Colonic mucosa (tissue), 4 donors: ENCODE measurements around the gene PRAMEF18. TPM values are rescaled to one million over a fixed set of nuclear protein-coding genes. Genes with fewer than 3 reads are reported as not detected.
"Not testable (repeated sequence)": the region's sequence is repeated elsewhere in the genome, so short reads cannot be mapped to it uniquely, and the experiment has no call there.

ENCODE experiments used
- DNase-seq: peaks from one replicate; pipeline ENCODE4 v3.0.0-alpha.2; 2020
- H3K27ac ChIP-seq: fragments of 200-600 bp; one replicate; pipeline ENCODE4 v1.8.0; 2021
- H3K27me3 ChIP-seq: fragments of 200-600 bp; one replicate; pipeline ENCODE4 v1.8.0; 2021
- H3K36me3 ChIP-seq: fragments of 200-600 bp; one replicate; pipeline ENCODE4 v1.8.0; 2021
- H3K4me1 ChIP-seq: fragments of 200-600 bp; one replicate; pipeline ENCODE4 v1.8.0; 2021; ENCODE audit warnings: mild to moderate bottlenecking
- H3K4me3 ChIP-seq: fragments of 200-600 bp; one replicate; pipeline ENCODE4 v1.8.0; 2021
- H3K9ac ChIP-seq, 2 donors: one replicate each; pipeline ENCODE4 v1.7.0; 2013; ENCODE audit warnings: control low read depth in 2 of 2, low read depth in 2 of 2, low read length in 2 of 2
- H3K9me3 ChIP-seq: fragments of 200-600 bp; one replicate; pipeline ENCODE4 v1.8.0; 2021
- intact Hi-C: fragments of 100-400 bp; cut with DNase I; formaldehyde crosslinking; loops from one replicate; pipeline ENCODE4 v1.14.1; 2022
- total RNA-seq, 2 donors: library from RNA; stranded (reverse); fragmentation: NEBNext Ultra II Directional in 1 of 2; extraction: Animal tissue kit (Norgen Biotek cat#: 25700) in 1 of 2; gene quantifications; one replicate each; pipeline ENCODE4 v1.2.1, GENCODE V29; 2021
- donor health status: healthy.
- donor health status: DM: no; HTN: no; CAD: no.
- donor health status: DM: no; HTN: no; CAD: no.

Gene PRAMEF18, protein sequence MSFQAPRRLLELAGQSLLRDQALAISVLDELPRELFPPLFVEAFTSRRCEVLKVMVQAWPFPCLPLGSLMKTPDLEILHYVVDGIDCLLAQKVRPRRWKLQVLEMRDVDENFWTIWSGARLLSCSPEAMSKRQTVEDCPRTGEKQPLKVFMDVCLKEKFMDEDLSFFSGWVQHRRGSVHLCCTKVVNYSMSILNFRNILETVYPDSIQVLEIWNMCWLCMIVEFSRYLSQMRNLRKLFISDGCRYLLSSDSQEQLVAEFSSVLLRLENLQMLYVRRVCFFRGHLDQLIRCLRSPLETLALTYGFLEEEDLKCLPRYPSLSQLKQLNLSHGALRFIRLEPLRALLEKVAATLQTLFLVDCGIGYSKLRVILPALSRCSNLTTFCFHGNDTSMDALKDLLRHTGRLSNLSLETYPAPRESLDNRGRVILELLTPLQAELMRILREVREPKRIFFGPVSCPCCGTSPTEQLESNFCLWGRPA
- total RNA-seq, result not detected

DNA sequence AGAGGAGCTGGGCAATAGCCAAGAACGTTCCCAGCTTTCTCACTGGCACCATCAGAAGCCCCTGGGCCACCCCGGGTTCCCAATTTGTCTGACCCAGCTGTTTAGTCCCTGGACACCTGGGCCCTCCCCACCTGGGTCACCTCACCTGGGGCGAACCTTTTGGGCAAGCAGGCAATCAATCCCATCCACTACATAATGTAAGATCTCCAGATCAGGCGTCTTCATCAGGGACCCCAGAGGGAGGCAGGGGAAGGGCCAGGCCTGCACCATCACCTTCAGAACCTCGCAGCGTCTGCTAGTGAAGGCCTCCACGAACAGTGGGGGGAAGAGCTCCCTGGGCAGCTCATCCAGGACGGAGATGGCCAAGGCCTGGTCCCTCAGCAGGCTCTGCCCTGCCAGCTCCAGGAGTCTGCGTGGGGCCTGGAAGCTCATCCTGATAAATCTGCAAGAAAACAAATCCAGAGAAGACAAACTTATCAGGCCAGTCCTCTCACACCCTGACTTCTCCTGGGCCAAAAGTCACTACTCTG is at the start of gene PRAMEF18:
Gene PRAMEF18, minus strand, starts transcription at position 480 of the 530 bp plus-strand sequence. Its CDS starts 48 bp downstream, at position 432.
- H3K4me1 ChIP-seq, H3K27me3 ChIP-seq, H3K4me3 ChIP-seq, H3K36me3 ChIP-seq, intact Hi-C loops, H3K9me3 ChIP-seq, H3K27ac ChIP-seq, H3K9ac ChIP-seq, DNase-seq: not testable (repeated sequence)

DNA sequence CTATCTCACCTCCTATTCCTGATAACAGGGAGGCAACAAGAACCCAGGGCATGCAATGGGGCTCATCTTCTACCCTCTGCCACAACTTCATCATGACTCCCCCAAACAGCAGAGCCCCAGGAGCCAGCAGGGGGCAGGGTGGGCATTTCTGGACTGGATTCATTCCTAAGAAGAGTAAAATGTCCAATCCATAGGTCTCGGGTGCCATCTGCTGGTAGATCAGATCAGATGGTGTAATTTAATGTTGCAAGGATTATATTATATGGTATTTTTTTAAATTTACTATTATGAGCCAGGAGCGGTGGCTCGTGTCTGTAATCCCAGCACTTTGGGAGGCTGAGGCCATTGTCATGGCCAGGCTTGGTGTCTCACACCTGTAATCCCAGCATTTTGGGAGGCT is 39.2 kb upstream of the PRAMEF18 start:
- H3K4me3 ChIP-seq, H3K9me3 ChIP-seq, intact Hi-C loops, H3K9ac ChIP-seq, H3K36me3 ChIP-seq, H3K27me3 ChIP-seq, H3K4me1 ChIP-seq, H3K27ac ChIP-seq, DNase-seq: not testable (repeated sequence)

GRCh38 chr1:13253898-13254297 is 27.9 kb upstream of the PRAMEF18 start, which contains the start of gene PRAMEF5:
TSS of gene PRAMEF5 (plus strand) at chr1:13254198. CDS start at chr1:13259269, 5,071 bp downstream.
- H3K4me1 ChIP-seq, DNase-seq, intact Hi-C loops, H3K9me3 ChIP-seq, H3K4me3 ChIP-seq, H3K9ac ChIP-seq, H3K27me3 ChIP-seq, H3K36me3 ChIP-seq, H3K27ac ChIP-seq: not testable (repeated sequence)

GRCh38 chr1:13247122-13247521 is 21.2 kb upstream of the PRAMEF18 start:
- H3K27me3 ChIP-seq, H3K9ac ChIP-seq, H3K4me1 ChIP-seq, intact Hi-C loops, DNase-seq, H3K27ac ChIP-seq, H3K9me3 ChIP-seq, H3K4me3 ChIP-seq, H3K36me3 ChIP-seq: not testable (repeated sequence)

DNA sequence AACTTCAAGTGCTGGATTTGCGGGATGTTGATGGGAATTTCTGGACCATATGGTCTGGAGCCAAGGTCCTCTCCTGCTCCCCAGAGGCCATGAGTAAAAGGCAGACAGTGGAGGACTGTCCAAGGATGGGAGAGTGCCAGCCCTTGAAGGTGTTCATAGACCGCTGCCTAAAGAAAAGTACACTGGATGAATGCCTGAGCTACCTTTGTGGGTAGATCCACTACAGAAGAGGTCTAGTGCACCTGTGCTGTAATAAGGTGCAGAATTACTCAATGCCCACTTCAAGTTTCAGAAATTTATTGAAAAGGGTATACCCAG is 20.6 kb upstream of the PRAMEF18 start:
- not testable (repeated sequence) for H3K27ac ChIP-seq

DNA sequence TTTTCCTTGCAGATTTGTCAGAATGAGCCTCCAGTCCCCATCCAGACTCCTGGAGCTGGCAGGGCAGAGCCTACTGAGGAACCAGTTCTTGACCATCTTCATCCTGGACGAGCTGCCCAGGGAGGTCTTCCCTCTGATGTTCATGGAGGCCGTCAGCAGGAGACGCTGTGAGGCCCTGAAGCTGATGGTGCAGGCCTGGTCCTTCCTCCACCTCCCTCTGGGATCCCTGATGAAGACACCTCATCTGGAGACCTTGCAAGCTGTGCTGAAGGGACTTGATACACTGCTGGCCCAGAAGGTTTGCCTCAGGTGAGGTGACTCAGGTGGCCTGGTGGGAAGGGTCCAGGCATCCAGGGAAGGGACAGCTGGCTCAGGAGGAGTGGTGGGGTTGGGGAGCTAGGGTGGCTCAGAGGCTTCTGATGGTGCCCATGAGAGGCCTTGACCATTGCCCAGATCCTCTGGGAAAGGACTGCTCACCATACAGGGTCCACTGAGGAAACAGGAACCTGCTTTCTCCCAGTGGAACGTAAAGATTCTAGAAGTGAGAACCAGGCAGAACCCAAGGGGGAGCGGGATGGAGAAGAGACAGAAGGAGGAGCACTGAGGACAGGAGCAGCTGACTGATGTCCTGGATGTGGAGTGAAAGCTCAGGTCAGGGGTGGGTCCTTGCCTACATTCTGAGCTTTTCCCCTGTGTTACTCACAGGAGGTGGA is 20.0 kb upstream of the PRAMEF18 start:
- H3K4me1 ChIP-seq, H3K36me3 ChIP-seq, H3K4me3 ChIP-seq, H3K9me3 ChIP-seq, H3K27ac ChIP-seq, H3K9ac ChIP-seq, H3K27me3 ChIP-seq, DNase-seq, intact Hi-C loops: not testable (repeated sequence)

More for the DNA sequence above, 20.6 kb upstream of the PRAMEF18 start:
- H3K4me3 ChIP-seq, intact Hi-C loops, H3K4me1 ChIP-seq, DNase-seq, H3K9ac ChIP-seq, H3K36me3 ChIP-seq, H3K9me3 ChIP-seq, H3K27me3 ChIP-seq: not testable (repeated sequence)

- H3K4me1 ChIP-seq, H3K36me3 ChIP-seq, H3K9me3 ChIP-seq, H3K27me3 ChIP-seq, H3K4me3 ChIP-seq, DNase-seq, intact Hi-C loops, H3K9ac ChIP-seq, H3K27ac ChIP-seq: not testable (repeated sequence)
Measured at GRCh38 chr1:13243536-13244263, 17.7 kb upstream of the PRAMEF18 start.

DNA sequence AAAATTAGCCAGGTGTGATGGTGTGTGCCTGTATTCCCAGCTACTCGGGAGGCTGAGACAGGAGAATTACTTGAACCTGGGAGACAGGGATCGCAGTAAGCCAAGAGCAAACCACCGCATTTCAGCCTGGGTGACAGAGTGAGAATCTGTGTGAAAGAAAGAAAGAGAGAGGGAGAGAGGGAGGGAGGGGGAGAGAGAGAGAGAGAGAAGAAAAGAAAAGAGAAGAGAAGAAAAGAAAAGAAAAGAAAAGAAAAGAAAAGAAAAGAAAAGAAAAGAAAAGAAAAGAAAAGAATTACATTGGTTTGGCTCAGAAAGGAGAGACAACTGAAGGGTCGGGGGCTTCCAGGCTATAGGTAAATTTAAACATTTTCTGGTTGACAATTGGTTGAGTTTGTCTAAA is 13.7 kb upstream of the PRAMEF18 start:
- H3K27ac ChIP-seq, H3K9me3 ChIP-seq, DNase-seq, intact Hi-C loops, H3K36me3 ChIP-seq, H3K9ac ChIP-seq, H3K27me3 ChIP-seq, H3K4me1 ChIP-seq, H3K4me3 ChIP-seq: not testable (repeated sequence)

- intact Hi-C loops, H3K4me3 ChIP-seq, DNase-seq, H3K9me3 ChIP-seq, H3K27me3 ChIP-seq, H3K36me3 ChIP-seq, H3K9ac ChIP-seq, H3K27ac ChIP-seq, H3K4me1 ChIP-seq: not testable (repeated sequence)
Measured at GRCh38 chr1:13237572-13237971, 11.6 kb upstream of the PRAMEF18 start.

GRCh38 chr1:13234057-13234456 is 8.1 kb upstream of the PRAMEF18 start:
- H3K27me3 ChIP-seq, H3K36me3 ChIP-seq, H3K9ac ChIP-seq, H3K4me3 ChIP-seq, H3K9me3 ChIP-seq, H3K4me1 ChIP-seq, H3K27ac ChIP-seq, DNase-seq, intact Hi-C loops: not testable (repeated sequence)

DNA sequence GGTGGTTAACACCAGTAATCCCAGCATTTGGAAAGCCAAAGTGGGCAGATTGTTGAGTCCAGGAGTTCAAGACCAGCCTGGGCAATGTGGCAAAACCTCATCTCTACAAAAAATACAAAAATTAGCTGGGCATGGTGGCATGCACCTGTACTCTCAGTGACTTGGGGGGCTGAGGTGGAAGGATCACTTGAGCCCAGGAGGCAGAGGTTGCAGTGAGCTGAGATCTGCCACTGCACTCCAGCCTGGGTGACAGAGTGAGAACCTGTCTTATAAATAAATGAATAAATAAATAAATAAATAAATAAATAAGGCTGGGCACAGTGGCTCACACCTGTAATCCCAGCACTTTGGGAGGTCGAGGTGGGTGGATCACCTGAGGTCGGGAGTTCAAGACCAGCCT is 6.1 kb upstream of the PRAMEF18 start:
- H3K36me3 ChIP-seq, H3K27ac ChIP-seq, H3K4me1 ChIP-seq, H3K9me3 ChIP-seq, H3K27me3 ChIP-seq, H3K9ac ChIP-seq, intact Hi-C loops, DNase-seq, H3K4me3 ChIP-seq: not testable (repeated sequence)

DNA sequence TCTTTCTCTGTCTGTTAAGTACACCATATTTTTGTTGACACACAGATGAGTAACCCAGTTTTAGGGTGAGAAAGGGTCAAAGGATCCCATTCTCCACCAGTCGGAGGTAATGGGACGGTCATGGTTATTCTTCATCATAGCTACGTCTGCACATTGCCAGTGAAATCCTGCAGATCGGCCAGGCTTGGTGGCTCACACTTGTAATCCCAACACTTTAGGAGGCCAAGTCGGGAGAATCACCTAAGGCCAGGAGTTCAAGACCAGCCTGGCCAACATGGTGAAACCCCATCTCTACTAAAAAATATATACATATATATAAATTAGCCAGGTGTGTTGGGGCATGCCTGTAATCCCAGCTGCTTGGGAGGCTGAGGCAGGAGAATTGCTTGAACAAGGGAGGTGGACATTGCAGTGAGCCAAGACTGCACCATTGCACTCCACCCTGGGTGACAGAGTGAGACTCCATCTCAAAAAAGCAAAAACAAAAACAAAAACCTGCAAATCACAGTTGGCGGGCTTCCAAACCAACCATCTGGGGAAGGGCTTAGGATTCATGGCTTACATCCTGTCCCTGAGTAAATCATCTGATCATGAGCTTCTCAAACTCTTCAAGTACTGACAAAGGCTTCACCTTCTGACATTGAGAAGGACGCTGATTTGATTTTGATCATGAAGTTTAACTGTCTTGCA is 5.3 kb upstream of the PRAMEF18 start:
- intact Hi-C loops, H3K27ac ChIP-seq, DNase-seq: not testable (repeated sequence)

More for the DNA sequence above, 5.3 kb upstream of the PRAMEF18 start:
- not testable (repeated sequence) for H3K36me3 ChIP-seq, H3K4me3 ChIP-seq, H3K27me3 ChIP-seq, H3K9me3 ChIP-seq, H3K4me1 ChIP-seq, H3K9ac ChIP-seq
